Pancreas (tissue), 10 donors: ENCODE results near the gene GRIP2. TPM values are rescaled to one million over a fixed set of nuclear protein-coding genes. Genes with fewer than 3 reads are reported as not detected.

Source experiments
- ATAC-seq, 4 donors: fragments of 200-7000 bp; cut with Tn5 transposase; one replicate each; pipeline versions ENCODE4 v1.8.0 to v1.9.1; 2020; ENCODE audit warnings: mild to moderate bottlenecking in 4 of 4, moderate library complexity in 4 of 4
- DNase-seq, 6 donors: peaks; one replicate each; pipeline ENCODE4 v3.0.0-alpha.2; 2020
- FAIRE-seq: peaks from 2 replicates; lab custom pipeline; 2012; peaks lifted over from hg19 to GRCh38; lab: Jason Lieb, UNC
- H3K27ac ChIP-seq, 4 donors: fragments of 200-600 bp; sonication (generic); 1 replicate in 3 of 4; 2 replicates in 1 of 4; pipeline versions ENCODE4 v1.5.0 to v1.8.0; 2020
- H3K27me3 ChIP-seq, 4 donors: fragments of 200-600 bp; one replicate each; pipeline ENCODE4 v1.8.0; 2021
- H3K36me3 ChIP-seq, 3 donors: fragments of 200-600 bp; sonication (generic) in 1 of 3; one replicate each; pipeline versions ENCODE4 v1.5.0 to v1.8.0; 2020 to 2021
- H3K4me1 ChIP-seq, 3 donors: fragments of 200-600 bp; one replicate each; pipeline ENCODE4 v1.8.0; 2021
- H3K4me3 ChIP-seq, 4 donors: fragments of 200-600 bp; sonication (generic) in 2 of 4; one replicate each; pipeline versions ENCODE4 v1.5.0 to v1.8.0; 2020 to 2021
- H3K9me3 ChIP-seq, 4 donors: fragments of 200-600 bp; one replicate each; pipeline ENCODE4 v1.8.0; 2021
- CTCF ChIP-seq, 4 donors: fragments of 200-600 bp; sonication (generic) in 3 of 4; IDR thresholded peaks; one replicate each; pipeline versions ENCODE4 v1.5.0 to v1.8.0; 2021; ENCODE audit warnings: antibody characterized with exemption in 4 of 4
- WGBS, 2 donors: extraction: QIAGEN DNeasy Blood & Tissue Kit; methylation state at CpG; one replicate each; pipeline ENCODE4 v1.1.7; 2013; 5-methylcytosine and 5-hydroxymethylcytosine counted together
- intact Hi-C, 3 donors: fragments of 100-400 bp; cut with DNase I; formaldehyde crosslinking; loops; one replicate each; pipeline versions ENCODE4 v1.11.1 to v1.14.2; 2022
- polyA plus RNA-seq, 2 donors: library from polyadenylated mRNA; stranded (reverse); fragments of 200-250 nt; gene quantifications; one replicate each; pipeline ENCODE4 v1.2.3, GENCODE V29; 2013
- total RNA-seq, 6 donors: library from RNA; stranded (reverse); fragmentation: NEBNext Ultra II Directional in 4 of 6; extraction: Animal tissue kit (Norgen Biotek cat#: 25700) in 4 of 6; gene quantifications; one replicate each; pipeline versions ENCODE4 v1.2.1 to v1.2.4, GENCODE V29; 2021 to 2023
- donor health status: healthy with polysubstance abuse.
- donor health status: DM: no; HTN: no; CAD: no; lungs with moderate emphysema.
- donor health status: DM: no; HTN: no; CAD: no.
- donor health status: control.
- donor health status: control.
- donor health status: Bipolar disorder and iron deficiency.
- donor health status: DM: yes; HTN: yes; CAD: no.
- donor health status: DM: no; HTN: no; CAD: no.
- donor health status: DM: no; HTN: no; CAD: no.
- donor health status: DM: yes; HTN: yes; CAD: no.

GRIP2 gene
- total and polyA plus RNA-seq, 8 donors = 0.16 to 0.94 (median 0.35) TPM

GRCh38 chr3:14494279-14494972 lies 45.7 kb downstream of the GRIP2 start:
- no peaks in the 10 kb centered on the region for H3K27me3 ChIP-seq
- H3K27ac ChIP-seq = no peak overlapping the region
- TF ChIP-seq CTCF (IDR thresholded peaks at IDR 0.05) = no peak
- no peaks in the 10 kb centered on the region for H3K36me3 ChIP-seq
- intact Hi-C loops = no loop called here
- no peaks in the 10 kb centered on the region for H3K9me3 ChIP-seq
- no peaks in the 10 kb centered on the region for H3K4me1 ChIP-seq
- ATAC-seq (no peak), DNase-seq (peak in 1 of 6 donors; percentile 39), FAIRE-seq (no peak)
- H3K4me3 ChIP-seq = no peak overlapping the region
- WGBS, 2 donors = 83 to 86% methylated on average over 17 of the region's 17 CpGs

GRCh38 chr3:14492948-14493881 lies 46.9 kb downstream of the GRIP2 start:
- intact Hi-C loops = no loop called here
- no peaks in the 10 kb centered on the region for H3K36me3 ChIP-seq
- H3K4me3 ChIP-seq = no peak overlapping the region
- no peak for TF ChIP-seq CTCF (IDR thresholded peaks at IDR 0.05)
- no peaks in the 10 kb centered on the region for H3K9me3 ChIP-seq
- WGBS, 2 donors = 84 to 86% methylated on average over 31 of the region's 31 CpGs
- no peaks in the 10 kb centered on the region for H3K27me3 ChIP-seq
- DNase-seq (peak in 1 of 6 donors; percentile 49), FAIRE-seq (no peak), ATAC-seq (no peak)
- no peaks in the 10 kb centered on the region for H3K4me1 ChIP-seq
- no peak overlapping the region for H3K27ac ChIP-seq

- H3K27ac ChIP-seq = no peak overlapping the region
- intact Hi-C loops = no loop called here
- H3K27me3 ChIP-seq = no peaks in the 10 kb centered on the region
- H3K4me3 ChIP-seq = no peak overlapping the region
- WGBS, 2 donors = 74 to 82% methylated on average over 17 of the region's 17 CpGs
- no peak for ATAC-seq
- H3K9me3 ChIP-seq = no peaks in the 10 kb centered on the region
- no peaks in the 10 kb centered on the region for H3K36me3 ChIP-seq
- H3K4me1 ChIP-seq = no peaks in the 10 kb centered on the region
- no peak for TF ChIP-seq CTCF (IDR thresholded peaks at IDR 0.05)
- FAIRE-seq = no peak
- peak in 1 of 6 donors; percentile 47 for DNase-seq
Observed at GRCh38 chr3:14491396-14492190, 48.5 kb downstream of the GRIP2 start.

- DNase-seq (no peak), ATAC-seq (no peak), FAIRE-seq (no peak)
- TF ChIP-seq CTCF (IDR thresholded peaks at IDR 0.05) = no peak
- Histone ChIP-seq H3K4me1 (no peaks in the 10 kb centered on the region), H3K27me3 (no peaks in the 10 kb centered on the region), H3K9me3 (no peaks in the 10 kb centered on the region), H3K36me3 (no peaks in the 10 kb centered on the region), H3K27ac (no peak overlapping the region), H3K4me3 (no peak overlapping the region)
- intact Hi-C loops = no loop called here
- 76 to 81% methylated on average over 2 of the region's 2 CpGs for WGBS, 2 donors
Observed at GRCh38 chr3:14490831-14491230, 49.3 kb downstream of the GRIP2 start.
